ENCODE measurements around the gene TMEM207. TPM values are rescaled to one million over a fixed set of nuclear protein-coding genes. Genes with fewer than 3 reads are reported as not detected.

TMEM207 gene
- total RNA-seq, 1 experiment from 2014 or later: not detected

- Histone ChIP-seq H3K27ac (ENCODE audit: low read depth, low read length) (no peak overlapping the region), H4K20me1 (ENCODE audit: insufficient read depth) (no peaks in the 10 kb centered on the region), H3K36me3 (ENCODE audit: control insufficient read depth in 1 of 2, insufficient read depth in 2 of 2, low read length in 2 of 2) (no peaks in the 10 kb centered on the region), H3K9me3 (ENCODE audit: control insufficient read depth in 1 of 2, insufficient read depth in 1 of 2, low read depth in 1 of 2, low read length in 2 of 2) (no peaks in the 10 kb centered on the region), H3K4me3 (replicated peaks in 1 of 2; ENCODE audit: low read depth in 1 of 2, low read length in 2 of 2) (no peak overlapping the region), H2AFZ (ENCODE audit: low read depth, low read length, poor library complexity, severe bottlenecking) (no peak overlapping the region), H3K9ac (ENCODE audit: low read length) (no peak overlapping the region), H3K27me3 (ENCODE audit: insufficient read depth, low read length) (no peaks in the 10 kb centered on the region), H3K4me1 (ENCODE audit: control insufficient read depth in 1 of 2, insufficient read depth in 2 of 2, low read length in 2 of 2) (no peaks in the 10 kb centered on the region), H3K9me2 (ENCODE audit: insufficient read depth) (no peaks in the 10 kb centered on the region), H3K79me2 (ENCODE audit: insufficient read depth, low read length) (no peaks in the 10 kb centered on the region), H3K4me2 (ENCODE audit: low read length) (no peak overlapping the region)
- TF ChIP-seq MAX (IDR thresholded peaks at IDR 0.05) (no peak), YY1 (IDR thresholded peaks at IDR 0.05; ENCODE audit: extremely low read depth, insufficient replicate concordance, low read depth, low read length) (no peak), EZH2phosphoT487 (IDR thresholded peaks at IDR 0.05; ENCODE audit: borderline replicate concordance) (no peak), FOSL1 (IDR thresholded peaks at IDR 0.05; ENCODE audit: low read depth) (no peak), CBX3 (IDR thresholded peaks at IDR 0.05; ENCODE audit: low read depth) (no peak), EZH2 (IDR thresholded peaks at IDR 0.05) (no peak), ZNF274 (IDR thresholded peaks at IDR 0.05; ENCODE audit: low read depth, low read length) (no peak), POLR2AphosphoS5 (IDR thresholded peaks at IDR 0.05; ENCODE audit: low read depth, low read length) (no peak), SP1 (IDR thresholded peaks at IDR 0.05; ENCODE audit: low read depth) (no peak), ZFX (IDR thresholded peaks at IDR 0.05) (no peak), CTCF (IDR thresholded peaks at IDR 0.05 in 2 of 3, conservative IDR thresholded peaks at IDR 0.05 in 1 of 3; ENCODE audit: borderline replicate concordance in 1 of 3, insufficient read depth in 1 of 3, low read depth in 2 of 3, low read length in 2 of 3) (no peak), ZBTB33 (IDR thresholded peaks at IDR 0.05; ENCODE audit: extremely low read depth, insufficient replicate concordance, low read length) (no peak), JUND (IDR thresholded peaks at IDR 0.05) (no peak), EGR1 (IDR thresholded peaks at IDR 0.05; ENCODE audit: low read depth) (no peak)
- RAD21 ChIA-PET (ENCODE audit: low non-redundant PET in 1 of 2, low total read pairs in 2 of 2, uncharacterized antibody in 2 of 2, unreplicated experiment in 2 of 2): no interaction called here
- intact Hi-C loops (cut with micrococcal nuclease): no loop called here
- DNase-seq (ENCODE audit: low read depth, low spot score) (no peak), ATAC-seq (no peak)
- CTCF ChIA-PET: interaction anchor here (1.8 kb wide), 1 partner anchor 255 kb away, joined by 8 read pairs; no protein-coding TSS in a partner anchor
- BruUV-seq (replicated peaks): no TSS peak
- POLR2A ChIA-PET: no interaction called here
These were observed 7.5 kb downstream of the TMEM207 start for GRCh38 chr3:190442240-190442639.

Data from HCT116 (cell line).